GM12801 (cell line): Measurements from ENCODE around the gene CCL16.

Experiments used
- CTCF ChIP-seq: IDR thresholded peaks from one replicate; pipeline ENCODE4 v1.5.1; 2011; ENCODE audit warnings: control low read depth; ENCODE audit not compliant: insufficient read length; ENCODE audit errors: extremely low read depth

Gene CCL16

DNA sequence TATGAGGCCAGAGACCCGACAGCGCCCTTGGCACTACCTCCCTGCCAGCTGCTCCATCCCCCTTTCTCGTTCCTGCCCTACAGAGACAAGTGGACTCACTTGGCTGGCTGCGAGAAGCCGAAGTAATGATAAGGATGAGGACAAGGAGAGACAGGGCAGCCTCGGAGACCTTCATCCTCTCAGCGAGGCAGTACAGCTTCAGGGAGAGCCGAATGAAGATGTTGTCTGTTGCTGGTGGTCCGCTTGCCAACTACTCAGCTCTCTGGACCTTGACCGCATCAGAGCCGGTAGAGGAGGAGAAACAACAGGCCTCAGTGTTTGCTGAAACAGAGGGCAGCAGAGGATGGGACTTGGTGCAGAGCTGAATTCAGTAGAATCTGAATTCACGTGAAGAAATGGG is at the start of gene CCL16:
Gene CCL16, minus strand, starts transcription at position 252 of the 400 bp plus-strand sequence. Its CDS starts 77 bp downstream, at position 175.
- no peak for TF ChIP-seq CTCF

DNA sequence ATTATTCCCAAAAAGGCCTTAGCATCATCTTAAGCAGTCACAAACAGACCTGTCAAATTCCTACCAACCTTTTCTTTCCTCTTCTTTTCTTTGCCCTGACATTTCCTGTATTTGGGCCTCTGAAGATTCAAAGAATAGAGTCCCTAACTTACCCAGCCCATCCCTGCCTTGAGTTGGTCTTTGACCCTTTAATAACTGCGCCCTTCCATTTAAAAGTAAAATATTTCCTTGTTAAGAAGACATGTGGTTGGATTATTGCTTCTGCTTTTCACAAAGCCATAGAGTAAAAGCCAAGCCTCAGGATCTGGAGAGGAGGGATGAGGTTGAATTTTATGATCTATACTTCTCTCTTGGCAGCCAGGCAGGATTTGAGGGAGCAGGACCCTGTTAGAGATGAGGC is 49.7 kb upstream of the CCL16 start:
- TF ChIP-seq CTCF = no peak

GRCh38 chr17:36027761-36028160 is 46.5 kb upstream of the CCL16 start:
- TF ChIP-seq CTCF = no peak

- TF ChIP-seq CTCF = no peak
Measured at GRCh38 chr17:36024106-36024869, 43.0 kb upstream of the CCL16 start.

- no peak for TF ChIP-seq CTCF
Measured at GRCh38 chr17:36019423-36019822, 38.1 kb upstream of the CCL16 start.

GRCh38 chr17:36017799-36018198 is 36.5 kb upstream of the CCL16 start, which contains the start of gene CCL23:
CCL23 (minus strand) TSS chr17:36017972; CDS start chr17:36017897, 75 bp downstream.
- TF ChIP-seq CTCF = no peak

GRCh38 chr17:36016555-36016954 is 35.3 kb upstream of the CCL16 start:
- no peak for TF ChIP-seq CTCF
